Fibroblast of lung (primary cell): ENCODE data around the gene MT1G.

Experiments used
- EZH2 ChIP-seq: IDR thresholded peaks from 2 replicates; pipeline ENCODE4 v1.5.1; 2012; ENCODE audit warnings: low read length, control low read depth, mild to moderate bottlenecking; ENCODE audit errors: missing control alignments
- TF ChIP-seq, protein P1 (sequence below), 2 donors: IDR thresholded peaks in 1 of 2; conservative IDR thresholded peaks in 1 of 2; 1 replicate in 1 of 2; 2 replicates in 1 of 2; pipeline ENCODE4 v1.5.1; 2011 to 2012; ENCODE audit warnings: low read length in 2 of 2, control low read depth in 1 of 2, inconsistent platforms in 1 of 2, low read depth in 1 of 2, mild to moderate bottlenecking in 1 of 2

DNA sequence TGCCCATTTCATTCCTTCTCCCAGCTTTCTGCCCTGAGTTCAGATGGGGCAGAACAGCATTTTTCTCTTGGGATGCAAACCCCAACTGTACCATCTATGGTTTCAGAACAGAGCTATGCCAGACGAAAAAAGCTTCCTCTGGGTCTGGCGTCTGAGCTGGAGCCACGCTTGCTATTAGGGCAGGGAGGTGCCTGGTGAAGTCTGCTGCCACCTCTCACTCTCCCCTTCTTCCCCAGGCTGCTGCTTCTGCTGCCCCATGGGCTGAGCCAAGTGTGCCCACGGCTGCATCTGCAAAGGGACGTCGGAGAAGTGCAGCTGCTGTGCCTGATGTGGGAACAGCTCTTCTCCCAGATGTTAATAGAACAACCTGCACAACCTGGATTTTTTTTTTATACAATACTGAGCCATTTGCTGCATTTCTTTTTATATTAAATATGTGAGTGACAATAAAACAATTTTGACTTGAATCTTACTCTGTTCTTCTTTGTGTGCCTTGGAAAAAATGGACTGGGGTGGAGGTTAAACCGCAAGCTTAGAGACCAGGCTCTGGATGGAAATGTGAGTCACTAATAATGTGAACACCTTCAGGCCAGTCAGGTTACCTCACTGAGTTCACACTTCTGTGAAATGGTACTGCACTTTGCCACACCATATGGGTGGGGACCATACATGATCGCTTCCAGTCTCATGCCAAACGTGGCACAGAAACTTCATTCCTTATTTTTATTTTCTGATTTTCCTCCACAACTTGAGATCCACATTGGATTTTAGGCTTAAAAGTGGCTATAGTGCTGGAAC lies 31.1 kb downstream of the MT1G start:
- TF ChIP-seq, protein P1, sequence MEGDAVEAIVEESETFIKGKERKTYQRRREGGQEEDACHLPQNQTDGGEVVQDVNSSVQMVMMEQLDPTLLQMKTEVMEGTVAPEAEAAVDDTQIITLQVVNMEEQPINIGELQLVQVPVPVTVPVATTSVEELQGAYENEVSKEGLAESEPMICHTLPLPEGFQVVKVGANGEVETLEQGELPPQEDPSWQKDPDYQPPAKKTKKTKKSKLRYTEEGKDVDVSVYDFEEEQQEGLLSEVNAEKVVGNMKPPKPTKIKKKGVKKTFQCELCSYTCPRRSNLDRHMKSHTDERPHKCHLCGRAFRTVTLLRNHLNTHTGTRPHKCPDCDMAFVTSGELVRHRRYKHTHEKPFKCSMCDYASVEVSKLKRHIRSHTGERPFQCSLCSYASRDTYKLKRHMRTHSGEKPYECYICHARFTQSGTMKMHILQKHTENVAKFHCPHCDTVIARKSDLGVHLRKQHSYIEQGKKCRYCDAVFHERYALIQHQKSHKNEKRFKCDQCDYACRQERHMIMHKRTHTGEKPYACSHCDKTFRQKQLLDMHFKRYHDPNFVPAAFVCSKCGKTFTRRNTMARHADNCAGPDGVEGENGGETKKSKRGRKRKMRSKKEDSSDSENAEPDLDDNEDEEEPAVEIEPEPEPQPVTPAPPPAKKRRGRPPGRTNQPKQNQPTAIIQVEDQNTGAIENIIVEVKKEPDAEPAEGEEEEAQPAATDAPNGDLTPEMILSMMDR (conservative IDR thresholded peaks at IDR 0.05 in 1 of 2, IDR thresholded peaks at IDR 0.05 in 1 of 2; ENCODE audit: low read depth in 1 of 2, low read length in 2 of 2): no peak
- no peak for TF ChIP-seq EZH2
